HepG2 (cell line): ENCODE data around the gene CIITA. TPM values are rescaled to one million over a fixed set of nuclear protein-coding genes. Genes with fewer than 3 reads are reported as not detected.

ENCODE experiments used
- ATF1 ChIP-seq: IDR thresholded peaks from 2 replicates; pipeline ENCODE4 v1.6.1; 2016; ENCODE audit warnings: mild to moderate bottlenecking, control low read depth
- CEBPG ChIP-seq: IDR thresholded peaks from 2 replicates; pipeline ENCODE4 v1.6.1; 2016
- CREM ChIP-seq, 2 experiments: sonication (generic) in 1 of 2; formaldehyde crosslinking in 1 of 2; IDR thresholded peaks; 2 replicates each; pipeline versions ENCODE4 v1.4.0 to v1.6.1; 2016 to 2020; ENCODE audit warnings: antibody characterized with exemption in 1 of 2, mild to moderate bottlenecking in 1 of 2, missing genetic modification reagents in 1 of 2
- DZIP1 ChIP-seq: sonication (generic); formaldehyde crosslinking; IDR thresholded peaks from 2 replicates; pipeline ENCODE4 v1.5.0; 2020; ENCODE audit warnings: mild to moderate bottlenecking, missing genetic modification reagents
- ELF1 ChIP-seq: sonication (generic); formaldehyde crosslinking; IDR thresholded peaks from 2 replicates; pipeline ENCODE4 v1.4.0; 2020; ENCODE audit warnings: missing genetic modification reagents
- KDM5B ChIP-seq: sonication (generic); formaldehyde crosslinking; IDR thresholded peaks from 2 replicates; pipeline ENCODE4 v1.4.0; 2020; ENCODE audit warnings: missing genetic modification reagents, mild to moderate bottlenecking, borderline replicate concordance
- NFE2L2 ChIP-seq: fragments of 150-350 bp; IDR thresholded peaks from 2 replicates; pipeline ENCODE4 v1.6.1; 2014; ENCODE audit warnings: low read length
- SETDB1 ChIP-seq: sonication (generic); formaldehyde crosslinking; IDR thresholded peaks from 2 replicates; pipeline ENCODE4 v1.5.1; 2020; ENCODE audit warnings: missing genetic modification reagents, mild to moderate bottlenecking, borderline replicate concordance
- SIX4 ChIP-seq: sonication (generic); formaldehyde crosslinking; IDR thresholded peaks from 2 replicates; pipeline ENCODE4 v1.4.0; 2020; ENCODE audit warnings: missing genetic modification reagents
- SUZ12 ChIP-seq: fragments of 150-350 bp; IDR thresholded peaks from 2 replicates; pipeline ENCODE4 v1.6.1; 2014; ENCODE audit warnings: low read depth, low read length
- TBX3 ChIP-seq: fragments of 450-650 bp; IDR thresholded peaks from 2 replicates; pipeline ENCODE4 v1.6.1; 2017; ENCODE audit warnings: antibody characterized with exemption, mild to moderate bottlenecking, inconsistent platforms, borderline replicate concordance
- ZMAT3 ChIP-seq: sonication (generic); formaldehyde crosslinking; conservative IDR thresholded peaks from 2 replicates; pipeline ENCODE4 v1.7.0; 2021; ENCODE audit warnings: missing genetic modification reagents
- ZMYM3 ChIP-seq: sonication (generic); formaldehyde crosslinking; IDR thresholded peaks from 2 replicates; pipeline ENCODE4 v1.5.1; 2020; ENCODE audit warnings: mild to moderate bottlenecking, missing genetic modification reagents
- ZNF354B ChIP-seq: sonication (generic); formaldehyde crosslinking; IDR thresholded peaks from 2 replicates; pipeline ENCODE4 v1.8.0; 2022; ENCODE audit warnings: mild to moderate bottlenecking, missing genetic modification reagents
- ZNF468 ChIP-seq: sonication (generic); formaldehyde crosslinking; IDR thresholded peaks from 2 replicates; pipeline ENCODE4 v1.8.0; 2022; ENCODE audit warnings: mild to moderate bottlenecking, moderate library complexity, missing genetic modification reagents
- ZNF737 ChIP-seq: sonication (generic); formaldehyde crosslinking; IDR thresholded peaks from 2 replicates; pipeline ENCODE4 v1.5.0; 2020; ENCODE audit warnings: missing genetic modification reagents, mild to moderate bottlenecking, borderline replicate concordance
- ZSCAN12 ChIP-seq: sonication (generic); formaldehyde crosslinking; IDR thresholded peaks from 2 replicates; pipeline ENCODE4 v1.9.0; 2021; ENCODE audit warnings: mild to moderate bottlenecking, missing genetic modification reagents
- ZSCAN22 ChIP-seq: sonication (generic); formaldehyde crosslinking; IDR thresholded peaks from 2 replicates; pipeline ENCODE4 v1.4.0; 2020; ENCODE audit warnings: mild to moderate bottlenecking, missing genetic modification reagents
- polyA plus RNA-seq, 8 experiments: library from polyadenylated mRNA; depleted of rRNA in 3 of 8; stranded (reverse) in 7 of 8; unstranded in 1 of 8; fragments of >200 nt; fragmentation: Illumina TruSeq in 4 of 8; extraction: Trizol in 4 of 8; gene quantifications; 2 replicates each; pipeline versions ENCODE4 v1.2.1 to v1.2.3, GENCODE V29; 2011 to 2016; ENCODE audit warnings: low read depth in 4 of 8, missing spikeins in 1 of 8, mixed read lengths in 1 of 8; ENCODE audit not compliant: insufficient read depth in 1 of 8
- total RNA-seq, 5 experiments: library from RNA; depleted of rRNA; stranded (reverse); fragments of >200 nt; fragmentation: Illumina TruSeq; extraction: Trizol; gene quantifications; 2 replicates each; pipeline ENCODE4 v1.2.3, GENCODE V29; 2016; ENCODE audit warnings: low read depth in 1 of 5
- TF ChIP-seq, protein P1 (sequence below): sonication (generic); formaldehyde crosslinking; IDR thresholded peaks from 2 replicates; pipeline ENCODE4 v1.4.0; 2020; ENCODE audit warnings: missing genetic modification reagents
- TF ChIP-seq, protein P2 (sequence below): sonication (generic); formaldehyde crosslinking; IDR thresholded peaks from 2 replicates; pipeline ENCODE4 v1.8.0; 2022; ENCODE audit warnings: missing genetic modification reagents, mild to moderate bottlenecking, inconsistent platforms, borderline replicate concordance
- TF ChIP-seq, protein P3 (sequence below): sonication (generic); formaldehyde crosslinking; IDR thresholded peaks from 2 replicates; pipeline ENCODE4 v1.8.0; 2023; ENCODE audit warnings: mild to moderate bottlenecking, missing genetic modification reagents
- TF ChIP-seq, protein P4 (sequence below): sonication (generic); formaldehyde crosslinking; conservative IDR thresholded peaks from 2 replicates; pipeline ENCODE4 v1.5.0; 2020; ENCODE audit warnings: missing genetic modification reagents

The CIITA gene
- total and polyA plus RNA-seq, 2 of the 13 experiments (the other 11 are each of a cell fraction or from before 2014, with no cell fraction given), result 0.08 to 0.09 TPM

DNA sequence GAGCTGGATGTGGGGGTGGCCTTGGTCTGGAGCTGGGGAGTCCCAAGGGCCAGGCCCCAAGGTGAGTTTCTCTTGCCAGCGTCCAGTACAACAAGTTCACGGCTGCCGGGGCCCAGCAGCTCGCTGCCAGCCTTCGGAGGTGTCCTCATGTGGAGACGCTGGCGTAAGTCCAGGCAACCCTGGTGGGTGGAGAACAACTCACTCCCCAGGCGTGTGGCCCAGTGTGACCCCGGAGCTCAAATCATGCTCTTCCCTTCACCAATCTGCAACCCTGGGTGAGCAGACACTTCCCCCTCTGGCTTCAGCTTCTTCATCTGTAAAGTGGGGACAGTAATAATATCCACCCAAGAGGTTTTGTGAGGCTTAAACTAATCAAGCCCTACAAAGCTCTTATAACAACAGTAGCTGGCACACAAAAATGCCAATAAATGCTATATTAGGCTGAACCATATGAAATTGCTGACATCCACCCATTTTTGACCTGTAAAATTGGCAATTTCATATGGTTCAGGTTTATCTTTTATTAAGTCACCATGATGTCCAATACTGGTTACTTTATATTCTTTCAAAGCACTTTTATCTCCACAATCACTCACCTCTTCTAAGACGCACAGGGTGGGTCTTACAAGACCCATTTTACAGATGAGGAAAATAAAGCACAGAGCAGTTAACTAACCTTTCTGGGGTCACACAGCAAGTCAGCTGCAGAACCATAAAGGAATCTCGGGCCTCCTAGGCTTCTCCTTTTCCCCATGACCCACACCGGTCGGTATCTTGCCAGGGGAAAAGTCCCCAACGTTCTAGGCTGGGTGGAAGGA lies 45.5 kb downstream of the CIITA start (continued):
- TF ChIP-seq, protein P1, sequence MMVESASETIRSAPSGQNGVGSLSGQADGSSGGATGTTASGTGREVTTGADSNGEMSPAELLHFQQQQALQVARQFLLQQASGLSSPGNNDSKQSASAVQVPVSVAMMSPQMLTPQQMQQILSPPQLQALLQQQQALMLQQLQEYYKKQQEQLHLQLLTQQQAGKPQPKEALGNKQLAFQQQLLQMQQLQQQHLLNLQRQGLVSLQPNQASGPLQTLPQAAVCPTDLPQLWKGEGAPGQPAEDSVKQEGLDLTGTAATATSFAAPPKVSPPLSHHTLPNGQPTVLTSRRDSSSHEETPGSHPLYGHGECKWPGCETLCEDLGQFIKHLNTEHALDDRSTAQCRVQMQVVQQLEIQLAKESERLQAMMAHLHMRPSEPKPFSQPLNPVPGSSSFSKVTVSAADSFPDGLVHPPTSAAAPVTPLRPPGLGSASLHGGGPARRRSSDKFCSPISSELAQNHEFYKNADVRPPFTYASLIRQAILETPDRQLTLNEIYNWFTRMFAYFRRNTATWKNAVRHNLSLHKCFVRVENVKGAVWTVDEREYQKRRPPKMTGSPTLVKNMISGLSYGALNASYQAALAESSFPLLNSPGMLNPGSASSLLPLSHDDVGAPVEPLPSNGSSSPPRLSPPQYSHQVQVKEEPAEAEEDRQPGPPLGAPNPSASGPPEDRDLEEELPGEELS (CRISPR knock-in tag), result no peak
- TF ChIP-seq ZSCAN22 (CRISPR knock-in tag) (no peak), ZMAT3 (CRISPR knock-in tag) (no peak), SETDB1 (CRISPR knock-in tag) (no peak), SIX4 (CRISPR knock-in tag) (no peak), CEBPG (no peak), ATF1 (no peak), CREM (IDR thresholded peaks at IDR 0.05) (no peak), CREM (CRISPR knock-in tag; IDR thresholded peaks at IDR 0.05) (no peak), ZMYM3 (CRISPR knock-in tag) (peak; percentile 61; the same call in 1 of the 2 replicates), ZNF354B (CRISPR knock-in tag) (no peak; the same call in 1 of the 2 replicates), ZNF737 (CRISPR knock-in tag) (no peak), ZSCAN12 (CRISPR knock-in tag) (no peak), ZNF468 (CRISPR knock-in tag) (no peak), TBX3 (peak; percentile 16; the same call in 1 of the 2 replicates), DZIP1 (CRISPR knock-in tag) (no peak), SUZ12 (no peak), NFE2L2 (no peak), KDM5B (CRISPR knock-in tag) (no peak; the same call in none of the 2 replicates), ELF1 (no peak)
- TF ChIP-seq, protein P2, sequence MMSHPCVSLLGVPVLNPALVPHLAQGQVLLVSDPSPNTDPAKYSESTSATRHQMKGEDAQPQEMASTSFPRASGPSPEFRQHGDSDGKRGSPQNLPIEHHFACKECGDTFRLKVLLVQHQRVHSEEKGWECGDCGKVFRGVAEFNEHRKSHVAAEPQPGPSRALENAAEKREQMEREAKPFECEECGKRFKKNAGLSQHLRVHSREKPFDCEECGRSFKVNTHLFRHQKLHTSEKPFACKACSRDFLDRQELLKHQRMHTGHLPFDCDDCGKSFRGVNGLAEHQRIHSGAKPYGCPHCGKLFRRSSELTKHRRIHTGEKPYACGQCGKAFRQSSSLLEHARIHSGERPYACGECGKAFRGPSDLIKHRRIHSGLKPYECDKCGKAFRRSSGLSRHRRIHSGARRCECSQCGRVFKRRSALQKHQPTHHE (CRISPR knock-in tag), result no peak
- TF ChIP-seq, protein P3, sequence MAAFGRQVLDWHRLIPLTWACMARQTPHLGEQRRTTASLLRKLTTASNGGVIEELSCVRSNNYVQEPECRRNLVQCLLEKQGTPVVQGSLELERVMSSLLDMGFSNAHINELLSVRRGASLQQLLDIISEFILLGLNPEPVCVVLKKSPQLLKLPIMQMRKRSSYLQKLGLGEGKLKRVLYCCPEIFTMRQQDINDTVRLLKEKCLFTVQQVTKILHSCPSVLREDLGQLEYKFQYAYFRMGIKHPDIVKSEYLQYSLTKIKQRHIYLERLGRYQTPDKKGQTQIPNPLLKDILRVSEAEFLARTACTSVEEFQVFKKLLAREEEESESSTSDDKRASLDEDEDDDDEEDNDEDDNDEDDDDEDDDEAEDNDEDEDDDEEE, result no peak
- TF ChIP-seq, protein P4, sequence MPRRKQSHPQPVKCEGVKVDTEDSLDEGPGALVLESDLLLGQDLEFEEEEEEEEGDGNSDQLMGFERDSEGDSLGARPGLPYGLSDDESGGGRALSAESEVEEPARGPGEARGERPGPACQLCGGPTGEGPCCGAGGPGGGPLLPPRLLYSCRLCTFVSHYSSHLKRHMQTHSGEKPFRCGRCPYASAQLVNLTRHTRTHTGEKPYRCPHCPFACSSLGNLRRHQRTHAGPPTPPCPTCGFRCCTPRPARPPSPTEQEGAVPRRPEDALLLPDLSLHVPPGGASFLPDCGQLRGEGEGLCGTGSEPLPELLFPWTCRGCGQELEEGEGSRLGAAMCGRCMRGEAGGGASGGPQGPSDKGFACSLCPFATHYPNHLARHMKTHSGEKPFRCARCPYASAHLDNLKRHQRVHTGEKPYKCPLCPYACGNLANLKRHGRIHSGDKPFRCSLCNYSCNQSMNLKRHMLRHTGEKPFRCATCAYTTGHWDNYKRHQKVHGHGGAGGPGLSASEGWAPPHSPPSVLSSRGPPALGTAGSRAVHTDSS (CRISPR knock-in tag), result no peak
